Neural progenitor cell (in vitro differentiated cells): ENCODE measurements around the gene PLXNA4.

ENCODE experiments used
- EZH2 ChIP-seq: fragments of 200-600 bp; sonication (generic); IDR thresholded peaks from 2 replicates; pipeline ENCODE4 v1.6.1; 2017; ENCODE audit warnings: antibody characterized with exemption, mild to moderate bottlenecking, moderate library complexity
- EZH2phosphoT487 ChIP-seq: fragments of 200-600 bp; sonication (generic); IDR thresholded peaks from 2 replicates; pipeline ENCODE4 v1.6.1; 2017; ENCODE audit warnings: antibody characterized with exemption
- TF ChIP-seq, protein P1 (sequence below): fragments of 200-600 bp; sonication (generic); IDR thresholded peaks from 2 replicates; pipeline ENCODE4 v1.5.1; 2017; ENCODE audit warnings: antibody characterized with exemption, mild to moderate bottlenecking

DNA sequence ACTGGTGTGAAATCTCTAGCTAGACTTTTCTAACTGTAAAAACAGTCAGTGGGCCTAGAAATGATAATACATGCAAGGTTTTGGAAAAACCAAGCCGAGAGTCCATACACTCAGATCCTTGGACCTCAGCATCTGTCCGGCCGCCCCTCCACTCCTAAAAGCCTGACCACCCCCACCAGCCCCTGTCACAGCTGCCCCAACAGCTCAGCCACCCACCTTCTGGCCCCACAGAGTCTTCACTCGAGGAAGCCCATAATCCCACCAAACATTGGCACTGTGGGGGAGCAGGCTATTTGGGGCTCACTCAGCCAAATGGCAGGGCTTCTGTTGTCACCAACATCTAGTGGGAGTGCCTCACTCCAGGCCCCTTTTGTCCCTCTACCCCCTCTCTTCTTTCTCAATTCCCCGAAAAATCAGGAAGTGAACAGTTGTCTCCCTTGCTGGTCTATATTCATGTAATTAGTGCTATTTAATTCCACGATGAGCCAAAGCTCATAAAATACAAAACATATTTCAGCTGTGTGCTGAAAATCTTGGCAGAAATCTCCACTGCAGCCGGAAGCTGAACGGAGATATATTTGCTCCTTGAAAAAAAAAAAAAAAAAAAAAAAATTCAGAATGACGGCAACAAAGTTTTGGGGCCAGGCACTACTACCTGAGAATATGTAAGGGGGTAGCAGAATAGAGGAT, 55.5 kb downstream of the PLXNA4 start:
- TF ChIP-seq, protein P1, sequence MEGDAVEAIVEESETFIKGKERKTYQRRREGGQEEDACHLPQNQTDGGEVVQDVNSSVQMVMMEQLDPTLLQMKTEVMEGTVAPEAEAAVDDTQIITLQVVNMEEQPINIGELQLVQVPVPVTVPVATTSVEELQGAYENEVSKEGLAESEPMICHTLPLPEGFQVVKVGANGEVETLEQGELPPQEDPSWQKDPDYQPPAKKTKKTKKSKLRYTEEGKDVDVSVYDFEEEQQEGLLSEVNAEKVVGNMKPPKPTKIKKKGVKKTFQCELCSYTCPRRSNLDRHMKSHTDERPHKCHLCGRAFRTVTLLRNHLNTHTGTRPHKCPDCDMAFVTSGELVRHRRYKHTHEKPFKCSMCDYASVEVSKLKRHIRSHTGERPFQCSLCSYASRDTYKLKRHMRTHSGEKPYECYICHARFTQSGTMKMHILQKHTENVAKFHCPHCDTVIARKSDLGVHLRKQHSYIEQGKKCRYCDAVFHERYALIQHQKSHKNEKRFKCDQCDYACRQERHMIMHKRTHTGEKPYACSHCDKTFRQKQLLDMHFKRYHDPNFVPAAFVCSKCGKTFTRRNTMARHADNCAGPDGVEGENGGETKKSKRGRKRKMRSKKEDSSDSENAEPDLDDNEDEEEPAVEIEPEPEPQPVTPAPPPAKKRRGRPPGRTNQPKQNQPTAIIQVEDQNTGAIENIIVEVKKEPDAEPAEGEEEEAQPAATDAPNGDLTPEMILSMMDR = no peak
- TF ChIP-seq EZH2phosphoT487 = no peak
- TF ChIP-seq EZH2 = no peak
